ENCODE results near the gene MATK.
A peak's percentile ranks its signal among the peaks of the same experiment; 100 is the strongest.
"Not testable (repeated sequence)": the region's sequence is repeated elsewhere in the genome, so short reads cannot be mapped to it uniquely, and the experiment has no call there.

MATK gene

GRCh38 chr19:3769494-3769893 lies 16.7 kb downstream of the MATK start:
- no peak for DNase-seq

GRCh38 chr19:3768748-3769099 lies 17.5 kb downstream of the MATK start:
- no peak for DNase-seq

GRCh38 chr19:3768015-3768747 lies 18.0 kb downstream of the MATK start:
- no peak for DNase-seq

- no peak for DNase-seq
Measured at GRCh38 chr19:3767050-3767449, 19.1 kb downstream of the MATK start.

GRCh38 chr19:3766520-3766919 lies 19.7 kb downstream of the MATK start:
- DNase-seq: no peak

GRCh38 chr19:3765757-3766156 lies 20.4 kb downstream of the MATK start:
- DNase-seq: not testable (repeated sequence)

GRCh38 chr19:3765121-3765520 lies 21.1 kb downstream of the MATK start:
- no peak for DNase-seq

- DNase-seq: peak; percentile 99
Measured at GRCh38 chr19:3762501-3763459, 23.4 kb downstream of the MATK start, which contains the start of gene MRPL54. Gene MRPL54 (plus strand): TSS chr19:3762682. CDS start chr19:3762701, 19 bp downstream.

- no peak for DNase-seq
Measured at GRCh38 chr19:3762130-3762473, 24.1 kb downstream of the MATK start.

- peak; percentile 98 for DNase-seq
Measured at GRCh38 chr19:3761382-3762129, 24.6 kb downstream of the MATK start, which contains the start of gene APBA3. Gene APBA3 (minus strand): TSS chr19:3761692. CDS start chr19:3760264, 1,428 bp downstream.

GRCh38 chr19:3760871-3761361 lies 25.3 kb downstream of the MATK start:
- no peak for DNase-seq

- no peak for DNase-seq
Measured at GRCh38 chr19:3759482-3760254, 26.5 kb downstream of the MATK start.

GRCh38 chr19:3758297-3758696 lies 27.9 kb downstream of the MATK start:
- DNase-seq: not testable (repeated sequence)

GRCh38 chr19:3757705-3758104 lies 28.5 kb downstream of the MATK start:
- not testable (repeated sequence) for DNase-seq

GRCh38 chr19:3753631-3754410 lies 32.4 kb downstream of the MATK start:
- no peak for DNase-seq

GRCh38 chr19:3752492-3752891 lies 33.7 kb downstream of the MATK start:
- DNase-seq: no peak

- DNase-seq: no peak
Measured at GRCh38 chr19:3751236-3751635, 34.9 kb downstream of the MATK start.

- DNase-seq: no peak
Measured at GRCh38 chr19:3750211-3750610, 36.0 kb downstream of the MATK start.

GRCh38 chr19:3748965-3749364 lies 37.2 kb downstream of the MATK start:
- DNase-seq: no peak

GRCh38 chr19:3746371-3747056 lies 39.7 kb downstream of the MATK start:
- no peak for DNase-seq

Data from activated T-cell treated with anti-CD3 and anti-CD28 coated beads, Interleukin-2, amount 50 U/mL, for 1 hour (primary cell).